Muscle of back (tissue), 13 donors: ENCODE measurements around the gene RBM38. TPM values are rescaled to one million over a fixed set of nuclear protein-coding genes. Genes with fewer than 3 reads are reported as not detected.
"Not testable (repeated sequence)": the region's sequence is repeated elsewhere in the genome, so short reads cannot be mapped to it uniquely, and the experiment has no call there.

Source experiments
- DNase-seq, 3 donors: peaks; one replicate each; pipeline versions ENCODE4 v3.0.0 to v3.0.0-alpha.2; 2013
- long read RNA-seq, 9 donors: transcript quantifications; one replicate each; lab custom pipeline, GENCODE V29; 2026
- polyA plus RNA-seq, 10 donors: library from polyadenylated mRNA; unstranded; fragments of 120-200 nt; gene quantifications; one replicate each; pipeline ENCODE4 v1.2.1, GENCODE V29; 2013; ENCODE audit not compliant: insufficient read length in 10 of 10

Gene RBM38
- 10 to 100 TPM; 36.3 to 68.7 (median 49.9) TPM for polyA plus RNA-seq
- long read RNA-seq, donor 1, transcript RBM38-203 (4 exons, 2,382 nt) = major isoform, 8 of 14 reads
- long read RNA-seq, donor 1, transcript RBM38-205 (3 exons, 686 nt) = minor isoform, 6 of 14 reads
- long read RNA-seq, donor 1, partial matches to known transcripts = 0 of 14 reads
- long read RNA-seq, donor 1, other reads (novel, unspliced or antisense) = 0 of 14 reads
- long read RNA-seq, donor 2, transcript RBM38-203 (4 exons, 2,382 nt) = major isoform, 14 of 15 reads
- long read RNA-seq, donor 2, partial matches to known transcripts = 0 of 15 reads
- long read RNA-seq, donor 2, other reads (novel, unspliced or antisense) = 0 of 15 reads
- long read RNA-seq, donor 3 = 0 reads
- long read RNA-seq, donor 4, transcript RBM38-203 (4 exons, 2,382 nt) = major isoform, 11 of 29 reads
- long read RNA-seq, donor 4, partial matches to known transcripts = 17 of 29 reads
- long read RNA-seq, donor 4, other reads (novel, unspliced or antisense) = 0 of 29 reads
- long read RNA-seq, donor 5, transcript RBM38-203 (4 exons, 2,382 nt) = major isoform, 22 of 49 reads
- long read RNA-seq, donor 5, transcript RBM38-205 (3 exons, 686 nt) = minor isoform, 5 of 49 reads
- long read RNA-seq, donor 5, partial matches to known transcripts = 22 of 49 reads
- long read RNA-seq, donor 5, other reads (novel, unspliced or antisense) = 0 of 49 reads
- long read RNA-seq, donor 6, transcript RBM38-203 (4 exons, 2,382 nt) = major isoform, 16 of 19 reads
- long read RNA-seq, donor 6, partial matches to known transcripts = 0 of 19 reads
- long read RNA-seq, donor 6, other reads (novel, unspliced or antisense) = 0 of 19 reads
- long read RNA-seq, donor 7, transcript RBM38-203 (4 exons, 2,382 nt) = major isoform, 8 of 9 reads
- long read RNA-seq, donor 7, partial matches to known transcripts = 0 of 9 reads
- long read RNA-seq, donor 7, other reads (novel, unspliced or antisense) = 0 of 9 reads
- long read RNA-seq, donor 8, transcript RBM38-203 (4 exons, 2,382 nt) = major isoform, 5 of 6 reads
- long read RNA-seq, donor 8, partial matches to known transcripts = 0 of 6 reads
- long read RNA-seq, donor 8, other reads (novel, unspliced or antisense) = 0 of 6 reads
- long read RNA-seq, donor 9, partial matches to known transcripts = 0 of 3 reads
- long read RNA-seq, donor 9, other reads (novel, unspliced or antisense) = 0 of 3 reads

GRCh38 chr20:57390604-57391438 lies at the start of gene RBM38:
Gene RBM38, plus strand, starts transcription at chr20:57391396. Its CDS starts 186 bp downstream, at chr20:57391582.
- DNase-seq = peak; percentile 76 to 83 (median 76)

GRCh38 chr20:57341663-57342062 lies 49.5 kb upstream of the RBM38 start:
- DNase-seq = no peak

- DNase-seq = no peak
These were observed 48.4 kb upstream of the RBM38 start for GRCh38 chr20:57342829-57343228.

- peak; percentile 64 to 82 (median 77) for DNase-seq
These were observed 44.7 kb upstream of the RBM38 start for GRCh38 chr20:57346477-57346876.

- DNase-seq = no peak
These were observed 43.8 kb upstream of the RBM38 start for GRCh38 chr20:57347393-57347792.

- DNase-seq = not testable (repeated sequence)
These were observed 42.8 kb upstream of the RBM38 start for GRCh38 chr20:57348200-57348921.

GRCh38 chr20:57348922-57349574 lies 42.1 kb upstream of the RBM38 start:
- DNase-seq = not testable (repeated sequence)

GRCh38 chr20:57350081-57350710 lies 41.0 kb upstream of the RBM38 start:
- peak in 1 of 3 donors; percentile 38 for DNase-seq

- not testable (repeated sequence) for DNase-seq
These were observed 40.5 kb upstream of the RBM38 start for GRCh38 chr20:57350726-57351041.

GRCh38 chr20:57351042-57351783 lies 40.0 kb upstream of the RBM38 start, which contains the start of gene RAE1:
Gene RAE1, plus strand, starts transcription at chr20:57351255. Its CDS starts 2,784 bp downstream, at chr20:57354039.
- peak; percentile 94 to 98 (median 97) for DNase-seq

- DNase-seq = no peak
These were observed 38.9 kb upstream of the RBM38 start for GRCh38 chr20:57352305-57352704.

GRCh38 chr20:57353351-57353750 lies 37.8 kb upstream of the RBM38 start:
- no peak for DNase-seq

GRCh38 chr20:57361517-57361916 lies 29.7 kb upstream of the RBM38 start:
- DNase-seq = peak in 1 of 3 donors; percentile 54

GRCh38 chr20:57364451-57364850 lies 26.7 kb upstream of the RBM38 start:
- DNase-seq = no peak

- DNase-seq = no peak
These were observed 21.6 kb upstream of the RBM38 start for GRCh38 chr20:57369596-57369995.

- DNase-seq = no peak
These were observed 20.9 kb upstream of the RBM38 start for GRCh38 chr20:57370316-57370715.

- no peak for DNase-seq
These were observed 19.8 kb upstream of the RBM38 start for GRCh38 chr20:57371363-57371762.

GRCh38 chr20:57372157-57372556 lies 19.0 kb upstream of the RBM38 start:
- no peak for DNase-seq
